Central memory CD8-positive, alpha-beta T cell (primary cell): ENCODE measurements around the gene AAMP.
A peak's percentile ranks its signal among the peaks of the same experiment; 100 is the strongest.

Experiments used
- ATAC-seq: fragments of 150-1000 bp; cut with Tn5 transposase; replicated peaks from 2 replicates; pipeline ENCODE4 v1.10.0; 2022; ENCODE audit warnings: mild to moderate bottlenecking, moderate FRiP score, moderate number of reproducible peaks; ENCODE audit not compliant: poor library complexity, severe bottlenecking; ENCODE audit errors: extremely low read depth
- DNase-seq, 2 donors: peaks; one replicate each; pipeline ENCODE4 v3.0.0; 2021; ENCODE audit warnings: low spot score in 2 of 2
- H3K27ac Mint-ChIP-seq: one replicate; pipeline ENCODE4 v1.8.0; 2022; ENCODE audit warnings: low read depth, mild to moderate bottlenecking, moderate library complexity, mixed read lengths
- H3K27me3 Mint-ChIP-seq: one replicate; pipeline ENCODE4 v1.8.0; 2022; ENCODE audit warnings: mixed read lengths
- H3K36me3 Mint-ChIP-seq: one replicate; pipeline ENCODE4 v1.8.0; 2022; ENCODE audit warnings: mild to moderate bottlenecking, moderate library complexity, mixed read lengths; ENCODE audit not compliant: insufficient read depth
- H3K4me1 Mint-ChIP-seq: one replicate; pipeline ENCODE4 v1.8.0; 2022; ENCODE audit warnings: mixed read lengths
- H3K4me3 Mint-ChIP-seq: one replicate; pipeline ENCODE4 v1.8.0; 2022; ENCODE audit warnings: mild to moderate bottlenecking, moderate library complexity, mixed read lengths
- H3K9me3 Mint-ChIP-seq: one replicate; pipeline ENCODE4 v1.8.0; 2022; ENCODE audit warnings: mixed read lengths

AAMP gene

DNA sequence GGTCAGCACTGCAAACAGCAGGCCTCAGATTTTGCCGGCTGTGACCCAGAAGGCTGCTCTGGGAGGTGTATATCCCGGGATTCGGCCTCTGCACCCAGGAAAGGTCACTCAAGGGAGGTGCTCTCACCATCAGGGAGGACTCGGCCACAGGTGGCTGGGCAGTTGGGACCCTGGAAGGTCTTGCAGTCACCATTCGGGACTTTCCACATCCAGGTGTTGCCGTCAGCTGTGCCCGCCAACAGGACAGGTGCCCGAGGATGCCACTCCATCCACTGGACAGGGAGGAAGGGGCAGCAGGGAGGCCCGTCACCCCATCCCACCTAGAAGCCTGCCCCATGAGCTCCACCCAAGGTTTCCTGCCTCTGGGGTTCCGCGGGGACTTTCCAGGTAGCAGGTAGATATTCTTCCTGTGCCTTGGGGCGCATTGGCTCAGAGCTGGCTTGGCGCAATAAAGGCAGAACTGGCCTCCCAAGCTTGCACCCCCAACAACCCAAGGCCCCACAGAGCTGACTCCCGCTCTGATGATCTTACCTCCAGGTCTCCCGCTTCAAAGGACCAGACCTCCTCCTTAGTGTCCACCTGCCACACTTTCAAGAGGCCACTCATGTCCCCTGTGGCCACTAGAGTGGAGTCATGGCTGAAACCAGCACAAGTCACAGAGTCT lies 3.5 kb downstream of the AAMP start:
- peaks cover 63% of the 10 kb centered on the region for H3K4me1 Mint-ChIP-seq
- peaks cover 29% of the 10 kb centered on the region for H3K36me3 Mint-ChIP-seq

DNA sequence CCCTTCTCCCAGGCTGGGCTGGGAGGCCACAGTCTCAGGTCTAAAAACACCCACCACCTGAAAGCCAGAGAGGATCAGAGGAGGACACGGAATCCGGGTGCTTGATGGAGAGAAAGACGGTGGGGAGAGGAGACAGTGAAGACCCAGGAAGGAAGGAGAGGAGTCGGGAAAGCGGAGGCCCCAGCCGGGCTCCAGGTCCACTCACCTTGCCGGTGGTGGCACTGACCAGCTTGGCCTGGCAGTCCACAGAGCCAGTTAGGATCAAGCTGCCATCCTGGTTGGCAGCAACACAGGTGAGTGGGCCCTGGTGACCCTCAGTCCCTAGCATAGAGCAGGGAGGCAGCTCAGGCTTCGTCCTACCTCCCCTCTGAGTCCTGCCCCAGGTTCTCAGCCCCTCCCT lies 4.3 kb downstream of the AAMP start:
- Mint-ChIP-seq H3K9me3 (no peaks in the 10 kb centered on the region), H3K4me3 (no peak overlapping the region), H3K4me1 (peaks cover 55% of the 10 kb centered on the region), H3K27me3 (no peaks in the 10 kb centered on the region), H3K27ac (no peak overlapping the region), H3K36me3 (peaks cover 29% of the 10 kb centered on the region)
- ATAC-seq (no peak), DNase-seq (no peak)

More for the DNA sequence above, 3.5 kb downstream of the AAMP start:
- Mint-ChIP-seq H3K27ac (peak overlapping the region; percentile 23), H3K9me3 (no peaks in the 10 kb centered on the region), H3K27me3 (no peaks in the 10 kb centered on the region), H3K4me3 (no peak overlapping the region)
- ATAC-seq (no peak), DNase-seq (no peak)

DNA sequence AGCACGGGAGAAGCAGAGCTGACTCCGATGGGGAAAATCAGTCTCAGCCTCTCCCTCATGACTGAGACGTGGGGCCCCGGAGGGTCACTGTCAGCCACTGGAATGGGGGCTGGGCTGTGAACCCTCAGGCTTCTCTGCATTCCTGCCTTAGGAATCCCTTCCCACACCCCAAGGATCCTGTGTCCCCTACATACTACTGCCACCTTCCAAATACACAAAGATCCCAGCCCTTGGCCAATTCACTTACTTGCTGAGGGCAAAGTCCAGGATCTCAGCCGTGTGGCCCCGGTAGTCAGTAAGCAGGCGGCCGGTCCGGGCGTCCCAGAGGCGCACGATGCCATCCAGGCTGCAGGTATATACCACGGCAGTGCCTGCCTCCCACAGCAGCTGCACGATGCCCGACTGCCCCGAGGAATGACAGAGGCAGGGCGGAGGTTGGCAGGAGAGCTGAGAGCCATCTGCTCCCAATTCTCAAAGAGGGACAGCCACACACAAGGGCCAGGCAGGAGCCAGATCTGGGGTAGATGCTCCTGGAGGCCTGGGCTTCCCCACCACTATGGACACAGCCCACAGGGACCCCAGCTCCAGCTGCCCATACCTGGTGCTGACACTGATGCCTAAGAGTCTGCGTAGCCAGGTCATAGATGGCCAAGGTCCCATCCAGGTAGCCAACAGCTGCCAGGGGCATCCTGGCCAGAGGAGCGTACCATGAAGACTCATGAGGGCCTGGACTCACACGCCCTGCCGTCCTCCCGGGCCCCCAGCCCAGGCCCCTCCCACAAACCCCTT lies 5.0 kb downstream of the AAMP start:
- no peaks in the 10 kb centered on the region for H3K27me3 Mint-ChIP-seq
- H3K27ac Mint-ChIP-seq = no peak overlapping the region
- H3K4me1 Mint-ChIP-seq = peaks cover 49% of the 10 kb centered on the region
- no peak overlapping the region for H3K4me3 Mint-ChIP-seq
- peaks cover 24% of the 10 kb centered on the region for H3K36me3 Mint-ChIP-seq
- DNase-seq (no peak), ATAC-seq (no peak)
- no peaks in the 10 kb centered on the region for H3K9me3 Mint-ChIP-seq

DNA sequence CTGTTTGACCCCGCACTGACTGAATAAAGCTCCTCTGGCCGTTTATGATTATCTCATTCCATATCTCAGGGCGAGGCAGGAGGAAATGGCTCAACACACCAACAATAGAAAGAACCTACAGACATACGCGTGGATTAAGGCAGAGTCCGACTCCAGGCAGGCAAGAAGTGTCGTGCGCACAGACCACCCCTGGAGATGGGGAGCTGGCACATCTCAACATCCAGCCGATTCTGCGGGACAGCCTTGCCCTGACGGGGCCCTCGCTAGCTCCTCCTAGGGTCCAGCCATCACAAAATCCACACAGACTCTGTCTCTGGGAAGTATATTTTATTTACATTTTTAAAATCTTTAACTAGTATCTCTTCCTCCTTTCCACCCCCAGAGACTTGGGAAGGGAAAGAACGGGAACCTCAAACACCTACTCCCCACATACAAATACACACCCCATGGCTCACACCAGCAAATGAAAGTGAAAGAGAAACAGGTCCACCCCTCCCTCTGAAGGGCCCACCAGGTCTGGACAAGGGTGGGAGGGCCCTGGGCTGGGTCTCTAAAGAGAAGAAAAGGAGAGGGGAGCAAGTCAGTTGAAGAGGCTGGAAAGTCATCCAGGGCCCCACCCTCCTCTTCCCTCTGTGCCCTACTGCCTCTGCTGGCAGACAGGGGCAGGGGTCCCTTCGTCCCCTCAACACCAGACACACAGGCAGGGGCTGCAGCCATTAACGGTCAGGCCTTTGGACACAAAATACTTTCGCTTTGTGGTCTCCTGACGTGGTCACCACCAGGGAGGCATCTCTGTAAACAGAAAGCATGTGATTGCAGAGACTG lies 5.9 kb downstream of the AAMP start:
- no peak overlapping the region for H3K4me3 Mint-ChIP-seq
- no peak overlapping the region for H3K27ac Mint-ChIP-seq
- peaks cover 41% of the 10 kb centered on the region for H3K4me1 Mint-ChIP-seq
- no peaks in the 10 kb centered on the region for H3K27me3 Mint-ChIP-seq
- peaks cover 26% of the 10 kb centered on the region for H3K36me3 Mint-ChIP-seq
- no peaks in the 10 kb centered on the region for H3K9me3 Mint-ChIP-seq
- ATAC-seq = no peak
- no peak for DNase-seq

DNA sequence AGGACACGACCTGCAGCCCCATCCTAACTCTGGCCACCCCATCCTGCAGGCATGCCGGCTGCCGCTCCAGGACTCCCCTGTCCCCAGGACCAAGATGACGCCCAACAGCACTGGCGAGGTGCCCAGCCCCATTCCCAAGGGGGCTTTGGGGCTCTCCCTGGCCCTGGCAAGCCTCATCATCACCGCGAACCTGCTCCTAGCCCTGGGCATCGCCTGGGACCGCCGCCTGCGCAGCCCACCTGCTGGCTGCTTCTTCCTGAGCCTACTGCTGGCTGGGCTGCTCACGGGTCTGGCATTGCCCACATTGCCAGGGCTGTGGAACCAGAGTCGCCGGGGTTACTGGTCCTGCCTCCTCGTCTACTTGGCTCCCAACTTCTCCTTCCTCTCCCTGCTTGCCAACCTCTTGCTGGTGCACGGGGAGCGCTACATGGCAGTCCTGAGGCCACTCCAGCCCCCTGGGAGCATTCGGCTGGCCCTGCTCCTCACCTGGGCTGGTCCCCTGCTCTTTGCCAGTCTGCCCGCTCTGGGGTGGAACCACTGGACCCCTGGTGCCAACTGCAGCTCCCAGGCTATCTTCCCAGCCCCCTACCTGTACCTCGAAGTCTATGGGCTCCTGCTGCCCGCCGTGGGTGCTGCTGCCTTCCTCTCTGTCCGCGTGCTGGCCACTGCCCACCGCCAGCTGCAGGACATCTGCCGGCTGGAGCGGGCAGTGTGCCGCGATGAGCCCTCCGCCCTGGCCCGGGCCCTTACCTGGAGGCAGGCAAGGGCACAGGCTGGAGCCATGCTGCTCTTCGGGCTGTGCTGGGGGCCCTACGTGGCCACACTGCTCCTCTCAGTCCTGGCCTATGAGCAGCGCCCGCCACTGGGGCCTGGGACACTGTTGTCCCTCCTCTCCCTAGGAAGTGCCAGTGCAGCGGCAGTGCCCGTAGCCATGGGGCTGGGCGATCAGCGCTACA lies 7.0 kb downstream of the AAMP start:
- DNase-seq = no peak
- Mint-ChIP-seq H3K4me3 (no peak overlapping the region), H3K27ac (no peak overlapping the region), H3K9me3 (no peaks in the 10 kb centered on the region), H3K36me3 (peaks cover 23% of the 10 kb centered on the region), H3K27me3 (no peaks in the 10 kb centered on the region), H3K4me1 (peaks cover 41% of the 10 kb centered on the region)
- no peak for ATAC-seq

DNA sequence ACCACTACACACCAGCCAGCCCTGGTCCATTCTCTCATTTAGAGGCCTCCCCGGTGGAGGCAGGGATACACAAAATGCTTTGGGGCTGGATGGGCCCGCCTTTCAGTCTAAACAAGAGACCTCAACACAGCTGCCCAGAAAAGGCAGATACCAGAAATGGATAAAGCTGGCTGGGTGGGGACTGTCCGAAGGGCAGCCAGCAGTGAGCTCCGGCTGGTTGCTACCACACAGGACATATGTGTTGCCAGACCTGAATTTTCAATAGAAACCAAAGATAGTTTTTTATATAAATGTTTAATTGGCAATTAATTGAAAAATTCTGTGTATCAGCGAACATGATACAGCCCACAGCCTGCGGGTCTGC lies 7.7 kb downstream of the AAMP start:
- Mint-ChIP-seq H3K27ac (no peak overlapping the region), H3K27me3 (no peaks in the 10 kb centered on the region), H3K36me3 (peaks cover 23% of the 10 kb centered on the region), H3K4me1 (peaks cover 41% of the 10 kb centered on the region), H3K4me3 (no peak overlapping the region), H3K9me3 (no peaks in the 10 kb centered on the region)
- ATAC-seq = no peak
- DNase-seq = no peak

DNA sequence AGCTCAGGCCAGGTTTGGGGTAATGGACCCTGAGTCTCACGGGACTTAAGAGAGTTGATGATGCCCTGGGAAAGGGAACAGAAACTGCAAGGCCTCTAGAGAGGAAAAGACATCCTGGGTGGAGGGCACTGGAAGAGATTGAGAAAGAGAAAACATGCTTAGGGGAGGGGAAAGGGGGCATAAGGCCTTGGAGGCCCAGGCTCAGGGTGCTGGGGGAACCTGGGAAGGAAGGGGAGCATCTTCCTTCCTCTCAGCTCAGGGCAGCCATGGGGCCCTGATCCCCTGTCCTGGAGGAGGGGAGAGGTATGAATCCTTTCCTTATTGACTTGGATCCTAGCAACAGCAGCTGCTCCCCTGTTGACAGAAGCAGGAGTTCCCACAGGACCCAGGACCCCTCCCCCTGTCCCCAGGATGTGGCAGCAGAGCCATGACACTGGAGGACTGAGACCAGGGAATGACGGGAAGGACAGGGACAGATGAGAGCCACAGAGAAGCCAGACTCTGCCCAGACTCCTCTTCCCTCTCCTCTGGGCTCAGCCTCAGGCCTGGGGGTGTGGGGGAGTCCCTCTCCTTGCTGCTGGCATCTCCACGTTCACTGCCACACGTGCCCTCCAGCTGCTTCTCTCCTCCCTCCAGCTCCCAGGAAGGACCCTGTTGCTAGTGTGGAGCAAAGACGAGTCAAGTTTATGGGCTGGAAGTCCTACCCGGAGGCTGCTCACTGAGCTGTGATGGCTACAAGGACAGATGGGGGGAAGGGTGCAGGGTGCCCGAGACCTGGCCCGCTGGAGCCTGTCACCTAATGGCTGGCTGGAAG lies 8.3 kb downstream of the AAMP start:
- ATAC-seq = no peak
- Mint-ChIP-seq H3K4me3 (no peak overlapping the region), H3K4me1 (peaks cover 36% of the 10 kb centered on the region), H3K9me3 (no peaks in the 10 kb centered on the region), H3K27me3 (no peaks in the 10 kb centered on the region), H3K27ac (no peak overlapping the region), H3K36me3 (peaks cover 27% of the 10 kb centered on the region)
- DNase-seq = no peak

DNA sequence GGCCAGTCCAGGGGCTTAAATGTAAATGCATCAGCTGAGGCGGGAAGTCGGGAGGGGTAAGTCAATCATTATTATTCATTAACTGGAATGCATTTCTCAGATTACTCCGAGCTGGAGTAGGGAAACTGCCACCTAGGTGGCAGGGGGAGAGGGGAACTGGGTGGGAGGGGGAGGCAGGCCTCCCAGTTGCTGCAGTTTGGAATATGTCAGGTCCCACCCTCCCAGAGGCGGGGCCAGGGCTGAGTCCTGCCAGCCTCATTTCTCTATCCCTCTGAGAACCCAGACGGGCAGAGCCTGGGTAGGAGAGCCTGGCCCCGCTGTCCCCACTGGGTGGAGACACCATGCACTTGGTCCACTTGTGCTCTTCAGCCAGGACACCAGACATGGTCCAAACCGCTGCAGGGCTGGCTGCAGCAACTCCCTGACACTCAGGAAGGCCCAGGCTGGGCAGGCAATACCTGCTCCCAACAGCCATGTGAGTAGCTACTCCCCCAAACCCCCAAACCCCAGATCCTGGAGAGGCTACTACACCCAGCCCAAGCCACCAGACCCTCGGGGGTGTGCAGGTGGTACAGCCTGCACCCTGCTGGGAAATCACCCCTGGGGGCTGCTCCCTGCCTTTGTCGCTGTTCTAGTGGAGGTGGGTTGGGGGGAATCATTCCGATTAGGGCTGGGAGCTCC lies 9.1 kb downstream of the AAMP start, which contains the start of gene GPBAR1:
Gene GPBAR1, plus strand, starts transcription at position 274 of the 681 bp plus-strand sequence. CDS start 1,710 bp downstream, outside the sequence.
- Mint-ChIP-seq H3K4me1 (peaks cover 32% of the 10 kb centered on the region), H3K9me3 (no peaks in the 10 kb centered on the region), H3K36me3 (peaks cover 30% of the 10 kb centered on the region), H3K27me3 (no peaks in the 10 kb centered on the region), H3K27ac (no peak within 1 kb of the TSS), H3K4me3 (no peak within 1 kb of the TSS)
- ATAC-seq (no peak), DNase-seq (no peak)

DNA sequence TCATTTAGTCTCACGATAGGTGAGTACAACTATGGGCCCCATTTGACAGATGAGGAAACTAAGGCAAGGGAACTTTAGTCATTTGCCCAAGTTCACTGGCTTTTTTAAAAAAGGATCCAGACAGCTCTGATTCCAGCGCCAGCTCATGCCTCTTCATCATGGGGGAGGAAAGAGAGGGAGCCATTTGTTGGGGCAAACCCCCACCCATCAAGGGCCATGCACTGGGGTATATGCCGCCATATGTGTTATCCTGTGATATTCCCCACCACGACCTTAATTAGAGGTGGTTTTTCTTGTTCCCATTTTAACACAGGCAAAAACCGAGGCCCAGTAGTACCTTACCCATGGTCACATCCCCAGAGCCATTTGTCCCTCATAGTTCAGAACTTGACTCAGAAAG lies 9.8 kb downstream of the AAMP start:
- no peak for DNase-seq
- H3K9me3 Mint-ChIP-seq = no peaks in the 10 kb centered on the region
- peaks cover 24% of the 10 kb centered on the region for H3K4me1 Mint-ChIP-seq
- peaks cover 36% of the 10 kb centered on the region for H3K36me3 Mint-ChIP-seq
- no peak overlapping the region for H3K4me3 Mint-ChIP-seq
- H3K27me3 Mint-ChIP-seq = no peaks in the 10 kb centered on the region
- no peak overlapping the region for H3K27ac Mint-ChIP-seq
- ATAC-seq = no peak

DNA sequence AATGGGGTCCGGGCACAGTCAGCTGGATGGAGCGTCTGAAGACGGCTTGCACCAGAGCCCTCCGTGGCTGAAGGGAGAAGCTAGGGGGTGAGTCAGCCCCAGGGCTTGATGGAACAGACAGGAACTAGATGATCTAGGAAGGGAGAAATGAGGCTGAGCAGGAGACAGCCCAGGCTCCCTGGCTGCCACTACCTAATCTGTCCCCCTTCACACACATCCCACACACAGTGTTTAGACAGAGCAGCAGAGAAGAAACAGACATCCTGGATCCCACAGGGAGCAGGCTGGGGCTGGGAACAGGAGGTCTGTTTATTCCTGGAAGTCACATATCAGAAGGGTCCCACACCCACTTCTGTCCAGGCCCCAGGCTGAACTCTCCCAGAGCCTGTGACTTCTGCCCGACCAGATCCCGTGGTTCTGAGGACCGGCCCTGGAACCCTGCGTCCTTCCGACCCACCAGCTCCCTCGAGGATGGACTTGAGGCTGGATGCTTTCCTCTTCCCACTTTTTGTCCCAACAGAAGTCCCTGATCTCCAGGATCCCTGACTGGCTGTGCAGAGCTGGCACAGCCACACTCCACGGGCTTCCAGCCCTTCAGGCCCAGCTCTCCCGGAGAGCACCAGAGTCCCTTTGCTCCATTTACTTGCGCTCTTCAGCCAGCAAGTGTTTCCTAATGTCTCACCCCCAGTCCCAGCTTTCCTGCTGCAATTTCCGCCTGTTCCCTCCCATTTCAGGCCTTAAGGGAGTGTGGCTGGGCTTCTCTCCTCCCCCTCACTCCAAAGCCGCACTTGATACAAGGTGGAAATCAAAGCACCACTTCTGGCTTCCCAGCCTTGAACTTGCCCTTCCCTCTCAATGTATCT lies 10.6 kb downstream of the AAMP start:
- peaks cover 20% of the 10 kb centered on the region for H3K4me1 Mint-ChIP-seq
- H3K36me3 Mint-ChIP-seq = peaks cover 44% of the 10 kb centered on the region
- peak overlapping the region; percentile 62 for H3K27ac Mint-ChIP-seq
- no peak overlapping the region for H3K4me3 Mint-ChIP-seq
- no peaks in the 10 kb centered on the region for H3K9me3 Mint-ChIP-seq
- no peaks in the 10 kb centered on the region for H3K27me3 Mint-ChIP-seq
- no peak for DNase-seq
- ATAC-seq = no peak
